ENCODE measurements around the gene BACH2. TPM values are rescaled to one million over a fixed set of nuclear protein-coding genes. Genes with fewer than 3 reads are reported as not detected.
"Not testable (repeated sequence)": the region's sequence is repeated elsewhere in the genome, so short reads cannot be mapped to it uniquely, and the experiment has no call there.

Gene BACH2
- total RNA-seq, 2 donors from 2014 or later, result 101 to 111 TPM

DNA sequence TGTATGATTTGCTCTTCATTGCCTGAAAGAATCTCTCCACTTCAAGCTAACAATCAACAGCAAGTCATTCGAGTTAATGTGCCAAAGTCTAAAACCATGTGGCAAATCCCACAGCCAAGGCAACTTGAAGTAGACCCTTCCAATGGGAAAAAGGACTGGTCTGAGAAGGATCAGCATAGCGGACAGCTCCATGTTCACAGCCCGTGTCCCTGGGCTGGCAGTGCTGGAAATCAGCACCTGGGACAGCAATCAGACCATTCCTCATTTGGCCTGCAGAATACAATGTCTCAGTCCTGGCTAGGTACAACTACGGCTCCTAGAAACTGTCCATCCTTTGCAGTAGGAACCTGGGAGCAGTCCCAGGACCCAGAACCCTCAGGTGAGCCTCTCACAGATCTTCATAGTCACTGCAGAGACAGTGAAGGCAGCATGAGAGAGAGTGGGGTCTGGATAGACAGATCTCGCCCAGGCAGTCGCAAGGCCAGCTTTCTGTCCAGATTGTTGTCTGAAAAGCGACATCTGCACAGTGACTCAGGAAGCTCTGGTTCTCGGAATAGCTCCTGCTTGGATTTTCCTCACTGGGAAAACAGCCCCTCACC lies 401.3 kb downstream of the BACH2 start:
- DNase-seq (no peak), ATAC-seq (replicated peaks in 1 of 2) (no peak)

DNA sequence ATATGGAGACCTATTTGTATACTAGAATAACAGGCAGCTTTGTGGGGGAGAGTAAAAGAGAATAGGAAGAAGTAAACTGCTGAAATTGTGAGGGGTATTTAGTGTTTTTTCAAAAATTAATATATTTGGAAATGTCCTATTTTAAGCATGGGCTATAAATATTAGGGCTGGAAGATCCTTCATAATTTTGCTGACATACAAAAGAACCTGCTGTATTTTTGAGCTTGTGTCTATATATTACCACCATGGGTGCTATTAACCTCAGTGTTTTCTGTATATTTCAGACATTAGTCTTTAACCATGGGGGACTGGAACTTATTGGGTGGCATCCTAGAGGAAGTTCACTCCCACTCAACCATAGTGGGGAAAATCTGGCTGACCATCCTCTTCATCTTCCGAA lies 402.5 kb downstream of the BACH2 start, which contains the start of gene GJA10:
Gene GJA10, plus strand, starts transcription at position 301 of the 400 bp plus-strand sequence. Its CDS starts 0 bp downstream, at position 301.
- Mint-ChIP-seq H3K9me3 (no peaks in the 10 kb centered on the region), H3K27ac (no peak within 1 kb of the TSS), H3K27me3 (ENCODE audit: low read depth) (peaks cover 56% of the 10 kb centered on the region), H3K4me3 (no peak within 1 kb of the TSS), H3K4me1 (ENCODE audit: low read depth) (no peaks in the 10 kb centered on the region), H3K36me3 (ENCODE audit: insufficient read depth in 2 of 2) (no peaks in the 10 kb centered on the region)
- DNase-seq (no peak), ATAC-seq (replicated peaks in 1 of 2) (no peak)

More for the DNA sequence above, 401.3 kb downstream of the BACH2 start:
- no peak overlapping the region for H3K27ac Mint-ChIP-seq
- H3K27me3 Mint-ChIP-seq (ENCODE audit: low read depth), result peaks cover 51% of the 10 kb centered on the region
- no peaks in the 10 kb centered on the region for H3K9me3 Mint-ChIP-seq
- no peaks in the 10 kb centered on the region for H3K4me1 Mint-ChIP-seq (ENCODE audit: low read depth)
- H3K36me3 Mint-ChIP-seq (ENCODE audit: insufficient read depth in 2 of 2), result no peaks in the 10 kb centered on the region
- H3K4me3 Mint-ChIP-seq, result no peak overlapping the region

DNA sequence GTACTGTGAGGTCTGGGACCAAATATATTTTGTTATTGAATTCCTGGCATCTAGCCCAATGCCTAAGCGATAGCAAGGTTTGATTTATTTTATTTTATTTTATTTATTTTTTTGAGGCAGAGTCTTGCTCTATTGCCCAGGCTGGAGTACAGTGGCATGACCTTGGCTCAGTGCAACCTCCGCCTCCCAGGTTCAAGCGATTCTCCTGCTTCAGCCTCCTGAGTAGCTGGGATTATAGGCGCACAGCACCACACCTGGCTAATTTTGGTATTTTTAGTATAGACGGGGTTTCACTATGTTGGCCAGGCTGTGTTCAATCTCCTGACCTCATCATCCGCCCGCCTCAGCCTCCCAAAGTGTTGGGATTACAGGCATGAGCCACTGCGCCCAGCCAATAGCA lies 404.1 kb downstream of the BACH2 start:
- H3K4me1 Mint-ChIP-seq (ENCODE audit: low read depth); ATAC-seq (replicated peaks in 1 of 2); DNase-seq; H3K4me3 Mint-ChIP-seq; H3K9me3 Mint-ChIP-seq; H3K36me3 Mint-ChIP-seq (ENCODE audit: insufficient read depth in 2 of 2); H3K27ac Mint-ChIP-seq: not testable (repeated sequence)
- H3K27me3 Mint-ChIP-seq (ENCODE audit: low read depth), result peaks cover 64% of the 10 kb centered on the region

- H3K36me3 Mint-ChIP-seq (ENCODE audit: insufficient read depth in 2 of 2); H3K9me3 Mint-ChIP-seq; DNase-seq; ATAC-seq (replicated peaks in 1 of 2); H3K4me3 Mint-ChIP-seq; H3K4me1 Mint-ChIP-seq (ENCODE audit: low read depth); H3K27ac Mint-ChIP-seq: not testable (repeated sequence)
- peaks cover 51% of the 10 kb centered on the region for H3K27me3 Mint-ChIP-seq (ENCODE audit: low read depth)
Observed at GRCh38 chr6:89890845-89891528, 405.7 kb downstream of the BACH2 start.

GRCh38 chr6:89888871-89889270 lies 407.8 kb downstream of the BACH2 start:
- peak in 1 of 2 donors; percentile 80 for ATAC-seq (replicated peaks in 1 of 2)
- DNase-seq, result no peak
- Mint-ChIP-seq H3K9me3 (no peaks in the 10 kb centered on the region), H3K27me3 (ENCODE audit: low read depth) (peaks cover 34% of the 10 kb centered on the region), H3K4me1 (ENCODE audit: low read depth) (peaks cover 5% of the 10 kb centered on the region), H3K36me3 (ENCODE audit: insufficient read depth in 2 of 2) (no peaks in the 10 kb centered on the region), H3K4me3 (peak overlapping the region in 1 of 2 donors; percentile 30), H3K27ac (peak overlapping the region; percentile 33)

DNA sequence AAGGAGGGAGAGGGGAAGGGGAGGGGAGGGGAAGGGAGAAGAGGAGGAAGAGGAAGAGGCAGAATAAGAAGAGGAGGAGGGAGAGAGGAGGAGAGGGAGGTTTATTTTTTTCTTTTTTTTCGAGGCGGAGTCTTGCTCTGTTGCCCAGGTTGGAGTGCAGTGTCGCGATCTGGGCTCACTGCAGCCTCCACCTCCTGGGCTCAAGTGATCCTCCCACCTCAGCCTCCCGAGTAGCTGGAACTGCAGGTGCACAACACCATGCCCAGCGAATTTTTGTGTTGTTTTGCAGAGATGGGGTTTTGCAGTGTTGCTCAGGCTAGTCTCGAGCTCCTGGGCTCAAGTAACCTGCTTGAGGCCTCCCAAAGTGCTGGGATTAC lies 408.5 kb downstream of the BACH2 start:
- ATAC-seq (replicated peaks in 1 of 2) (no peak), DNase-seq (no peak)
- H3K27me3 Mint-ChIP-seq (ENCODE audit: low read depth), result peaks cover 28% of the 10 kb centered on the region
- no peaks in the 10 kb centered on the region for H3K9me3 Mint-ChIP-seq
- peaks cover 5% of the 10 kb centered on the region for H3K4me1 Mint-ChIP-seq (ENCODE audit: low read depth)
- H3K36me3 Mint-ChIP-seq (ENCODE audit: insufficient read depth in 2 of 2), result no peaks in the 10 kb centered on the region
- H3K4me3 Mint-ChIP-seq, result no peak overlapping the region
- H3K27ac Mint-ChIP-seq, result no peak overlapping the region

DNA sequence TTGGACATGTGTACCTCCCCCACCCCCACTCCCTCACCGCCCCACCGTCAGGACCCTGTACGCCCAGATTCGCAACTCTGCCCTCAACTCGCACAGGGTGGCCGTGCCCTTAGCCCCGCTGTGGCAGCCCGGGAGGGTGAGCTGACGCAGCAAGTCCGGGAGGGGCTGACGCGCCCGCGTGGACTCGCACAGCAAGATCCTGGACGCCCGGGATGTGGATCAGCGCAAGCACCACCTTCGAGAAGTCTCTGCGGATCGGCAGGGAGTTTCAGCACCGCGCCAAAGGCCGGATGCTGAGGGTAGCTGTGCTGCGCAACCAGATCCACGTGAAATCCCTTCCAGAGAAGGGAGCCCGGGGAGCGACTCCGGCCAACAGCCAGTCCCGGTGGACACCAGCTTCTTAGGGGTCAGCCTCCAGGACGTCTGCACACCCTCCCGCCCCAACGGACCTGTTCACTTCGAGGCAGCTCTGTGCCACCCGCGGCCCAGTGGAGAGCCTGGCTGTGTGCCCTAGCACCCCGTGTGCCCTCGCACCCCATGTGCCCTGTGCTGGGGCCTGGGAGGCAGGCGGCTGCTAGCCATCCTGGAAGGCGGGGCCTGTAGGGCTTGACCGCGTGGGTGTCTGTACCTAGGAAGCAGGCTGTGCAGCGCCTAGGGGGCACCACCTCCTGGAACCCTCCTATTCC lies 409.0 kb downstream of the BACH2 start:
- peaks cover 28% of the 10 kb centered on the region for H3K27me3 Mint-ChIP-seq (ENCODE audit: low read depth)
- no peaks in the 10 kb centered on the region for H3K36me3 Mint-ChIP-seq (ENCODE audit: insufficient read depth in 2 of 2)
- peak overlapping the region in 1 of 2 donors; percentile 7 for H3K4me3 Mint-ChIP-seq
- peak; percentile 40 to 47 for ATAC-seq (replicated peaks in 1 of 2)
- peak in 1 of 2 donors; percentile 11 for DNase-seq
- H3K27ac Mint-ChIP-seq, result no peak overlapping the region
- H3K4me1 Mint-ChIP-seq (ENCODE audit: low read depth), result peaks cover 5% of the 10 kb centered on the region
- H3K9me3 Mint-ChIP-seq, result no peaks in the 10 kb centered on the region

- H3K27me3 Mint-ChIP-seq (ENCODE audit: low read depth), result peaks cover 22% of the 10 kb centered on the region
Observed at GRCh38 chr6:89886378-89887120, 410.1 kb downstream of the BACH2 start.

More at GRCh38 chr6:89886378-89887120, 410.1 kb downstream of the BACH2 start:
- DNase-seq, result no peak
- Mint-ChIP-seq H3K9me3 (no peaks in the 10 kb centered on the region), H3K4me3 (no peak overlapping the region), H3K36me3 (ENCODE audit: insufficient read depth in 2 of 2) (no peaks in the 10 kb centered on the region), H3K27ac (no peak overlapping the region), H3K4me1 (ENCODE audit: low read depth) (peaks cover 5% of the 10 kb centered on the region)
- ATAC-seq (replicated peaks in 1 of 2), result no peak
